DLD1 (cell line): Measurements from ENCODE around the gene C22orf31.
"Not testable (repeated sequence)": the region's sequence is repeated elsewhere in the genome, so short reads cannot be mapped to it uniquely, and the experiment has no call there.

ENCODE experiments used
- in situ Hi-C: cut with HindIII; loops from 2 replicates; pipeline ENCODE4 v1.10.0; 2017; ENCODE audit warnings: low sequenced_read_pairs

The C22orf31 gene

GRCh38 chr22:29055192-29055830 is 6.3 kb downstream of the C22orf31 start:
- in situ Hi-C loops: no loop called here

- in situ Hi-C loops: no loop called here
Observed at GRCh38 chr22:29054251-29054767, 7.3 kb downstream of the C22orf31 start.

- in situ Hi-C loops: no loop called here
Observed at GRCh38 chr22:29053048-29053702, 8.5 kb downstream of the C22orf31 start.

- in situ Hi-C loops: no loop called here
Observed at GRCh38 chr22:29050457-29050856, 11.2 kb downstream of the C22orf31 start.

- in situ Hi-C loops: no loop called here
Observed at GRCh38 chr22:29049655-29050263, 11.9 kb downstream of the C22orf31 start.

GRCh38 chr22:29048822-29049654 is 12.6 kb downstream of the C22orf31 start:
- in situ Hi-C loops: no loop called here

- in situ Hi-C loops: no loop called here
Observed at GRCh38 chr22:29044657-29045176, 16.9 kb downstream of the C22orf31 start.

GRCh38 chr22:29043906-29044575 is 17.6 kb downstream of the C22orf31 start:
- in situ Hi-C loops: no loop called here

GRCh38 chr22:29041408-29041807 is 20.2 kb downstream of the C22orf31 start:
- in situ Hi-C loops: no loop called here

GRCh38 chr22:29040385-29041275 is 21.0 kb downstream of the C22orf31 start:
- in situ Hi-C loops: no loop called here

GRCh38 chr22:29039684-29040083 is 21.9 kb downstream of the C22orf31 start:
- in situ Hi-C loops: not testable (repeated sequence)

- in situ Hi-C loops: no loop called here
Observed at GRCh38 chr22:29039148-29039547, 22.5 kb downstream of the C22orf31 start.

GRCh38 chr22:29037340-29037932 is 24.2 kb downstream of the C22orf31 start:
- in situ Hi-C loops: no loop called here

GRCh38 chr22:29032584-29032983 is 29.0 kb downstream of the C22orf31 start:
- in situ Hi-C loops: no loop called here

- in situ Hi-C loops: no loop called here
Observed at GRCh38 chr22:29032014-29032475, 29.6 kb downstream of the C22orf31 start.

- in situ Hi-C loops: no loop called here
Observed at GRCh38 chr22:29031227-29032011, 30.2 kb downstream of the C22orf31 start.

- in situ Hi-C loops: no loop called here
Observed at GRCh38 chr22:29030618-29031226, 30.9 kb downstream of the C22orf31 start.
